ENCODE results near the gene DVL2. TPM values are rescaled to one million over a fixed set of nuclear protein-coding genes. Genes with fewer than 3 reads are reported as not detected.

The DVL2 gene
- polyA plus RNA-seq, 4 donors = 46.3 to 70.6 (median 51.4) TPM

- peak; percentile 99 to 100 (median 99) for DNase-seq (ENCODE audit: low read depth in 4 of 4, low spot score in 3 of 4)
These were observed 5.0 kb upstream of the DVL2 start, which contains the start of gene PHF23 for GRCh38 chr17:7239091-7240027. Gene PHF23, minus strand, starts transcription at chr17:7239457. Its CDS starts 178 bp downstream, at chr17:7239279.

- no peak for DNase-seq (ENCODE audit: low read depth in 4 of 4, low spot score in 3 of 4)
These were observed 4.2 kb upstream of the DVL2 start for GRCh38 chr17:7238420-7239090.

GRCh38 chr17:7237761-7238419 lies 3.6 kb upstream of the DVL2 start:
- no peak for DNase-seq (ENCODE audit: low read depth in 4 of 4, low spot score in 3 of 4)

GRCh38 chr17:7237266-7237760 lies 3.0 kb upstream of the DVL2 start:
- DNase-seq (ENCODE audit: low read depth in 4 of 4, low spot score in 3 of 4) = no peak

GRCh38 chr17:7236808-7237207 lies 2.5 kb upstream of the DVL2 start:
- DNase-seq (ENCODE audit: low read depth in 4 of 4, low spot score in 3 of 4) = no peak

- DNase-seq (ENCODE audit: low read depth in 4 of 4, low spot score in 3 of 4) = no peak
These were observed 1.7 kb upstream of the DVL2 start for GRCh38 chr17:7235693-7236665.

- DNase-seq (ENCODE audit: low read depth in 4 of 4, low spot score in 3 of 4) = no peak
These were observed 625 bp downstream of the DVL2 start for GRCh38 chr17:7233701-7234082.

GRCh38 chr17:7232114-7232513 lies 2.2 kb downstream of the DVL2 start:
- no peak for DNase-seq (ENCODE audit: low read depth in 4 of 4, low spot score in 3 of 4)

- no peak for DNase-seq (ENCODE audit: low read depth in 4 of 4, low spot score in 3 of 4)
These were observed 4.8 kb downstream of the DVL2 start for GRCh38 chr17:7229504-7229903.

GRCh38 chr17:7228920-7229319 lies 5.4 kb downstream of the DVL2 start:
- DNase-seq (ENCODE audit: low read depth in 4 of 4, low spot score in 3 of 4) = no peak

- no peak for DNase-seq (ENCODE audit: low read depth in 4 of 4, low spot score in 3 of 4)
These were observed 7.3 kb downstream of the DVL2 start for GRCh38 chr17:7226721-7227710.

- no peak for DNase-seq (ENCODE audit: low read depth in 4 of 4, low spot score in 3 of 4)
These were observed 8.5 kb downstream of the DVL2 start for GRCh38 chr17:7225711-7226331.

GRCh38 chr17:7224661-7225111 lies 9.6 kb downstream of the DVL2 start:
- no peak for DNase-seq (ENCODE audit: low read depth in 4 of 4, low spot score in 3 of 4)

GRCh38 chr17:7224110-7224509 lies 10.2 kb downstream of the DVL2 start:
- DNase-seq (ENCODE audit: low read depth in 4 of 4, low spot score in 3 of 4) = no peak

GRCh38 chr17:7223375-7223774 lies 10.9 kb downstream of the DVL2 start:
- DNase-seq (ENCODE audit: low read depth in 4 of 4, low spot score in 3 of 4) = no peak

GRCh38 chr17:7222972-7223292 lies 11.4 kb downstream of the DVL2 start:
- DNase-seq (ENCODE audit: low read depth in 4 of 4, low spot score in 3 of 4) = no peak

- DNase-seq (ENCODE audit: low read depth in 4 of 4, low spot score in 3 of 4) = no peak
These were observed 12.0 kb downstream of the DVL2 start for GRCh38 chr17:7222093-7222971.
